ENCODE results near the gene GLOD5. TPM values are rescaled to one million over a fixed set of nuclear protein-coding genes. Genes with fewer than 3 reads are reported as not detected.

The GLOD5 gene
- total RNA-seq, 1 donor from 2014 or later: not detected

GRCh38 chrX:48786825-48787504 lies 25.4 kb downstream of the GLOD5 start:
- Histone ChIP-seq H4K20me1 (ENCODE audit: insufficient read depth, low read length) (no peaks in the 10 kb centered on the region), H3K4me2 (ENCODE audit: low read length) (no peak overlapping the region), H3K4me1 (ENCODE audit: insufficient read depth, low read length) (no peaks in the 10 kb centered on the region), H3K4me3 (ENCODE audit: insufficient read depth, low read depth, low read length) (no peak overlapping the region), H3K36me3 (ENCODE audit: insufficient read depth, low read length) (no peaks in the 10 kb centered on the region), H3K27me3 (ENCODE audit: insufficient read depth, low read length) (peaks cover 3% of the 10 kb centered on the region), H3K9me3 (ENCODE audit: insufficient read depth, low read depth, low read length) (no peaks in the 10 kb centered on the region), H3K27ac (ENCODE audit: low read depth, low read length) (no peak overlapping the region), H3K9ac (ENCODE audit: low read length) (no peak overlapping the region), H3K79me2 (ENCODE audit: insufficient read depth, low read length) (no peaks in the 10 kb centered on the region), H2AFZ (ENCODE audit: low read depth, low read length) (no peak overlapping the region)
- no peak for TF ChIP-seq CTCF (IDR thresholded peaks at IDR 0.05; ENCODE audit: insufficient read depth, low read depth, low read length)
- no peak for TF ChIP-seq EZH2 (IDR thresholded peaks at IDR 0.05; ENCODE audit: insufficient read depth, low read length)
- H3K4me3 Mint-ChIP-seq (ENCODE audit: unreplicated experiment): no peak overlapping the region
- FAIRE-seq (no peak), DNase-seq (ENCODE audit: low read depth) (no peak)
- no peaks in the 10 kb centered on the region for H3K4me1 Mint-ChIP-seq (ENCODE audit: low read depth, unreplicated experiment)
- peaks cover 25% of the 10 kb centered on the region for H3K27me3 Mint-ChIP-seq (ENCODE audit: low read depth, unreplicated experiment)
- no peaks in the 10 kb centered on the region for H3K9me3 Mint-ChIP-seq (ENCODE audit: unreplicated experiment)
- no peak overlapping the region for H3K27ac Mint-ChIP-seq (ENCODE audit: unreplicated experiment)
- H3K36me3 Mint-ChIP-seq (ENCODE audit: low read depth, unreplicated experiment): no peaks in the 10 kb centered on the region

DNA sequence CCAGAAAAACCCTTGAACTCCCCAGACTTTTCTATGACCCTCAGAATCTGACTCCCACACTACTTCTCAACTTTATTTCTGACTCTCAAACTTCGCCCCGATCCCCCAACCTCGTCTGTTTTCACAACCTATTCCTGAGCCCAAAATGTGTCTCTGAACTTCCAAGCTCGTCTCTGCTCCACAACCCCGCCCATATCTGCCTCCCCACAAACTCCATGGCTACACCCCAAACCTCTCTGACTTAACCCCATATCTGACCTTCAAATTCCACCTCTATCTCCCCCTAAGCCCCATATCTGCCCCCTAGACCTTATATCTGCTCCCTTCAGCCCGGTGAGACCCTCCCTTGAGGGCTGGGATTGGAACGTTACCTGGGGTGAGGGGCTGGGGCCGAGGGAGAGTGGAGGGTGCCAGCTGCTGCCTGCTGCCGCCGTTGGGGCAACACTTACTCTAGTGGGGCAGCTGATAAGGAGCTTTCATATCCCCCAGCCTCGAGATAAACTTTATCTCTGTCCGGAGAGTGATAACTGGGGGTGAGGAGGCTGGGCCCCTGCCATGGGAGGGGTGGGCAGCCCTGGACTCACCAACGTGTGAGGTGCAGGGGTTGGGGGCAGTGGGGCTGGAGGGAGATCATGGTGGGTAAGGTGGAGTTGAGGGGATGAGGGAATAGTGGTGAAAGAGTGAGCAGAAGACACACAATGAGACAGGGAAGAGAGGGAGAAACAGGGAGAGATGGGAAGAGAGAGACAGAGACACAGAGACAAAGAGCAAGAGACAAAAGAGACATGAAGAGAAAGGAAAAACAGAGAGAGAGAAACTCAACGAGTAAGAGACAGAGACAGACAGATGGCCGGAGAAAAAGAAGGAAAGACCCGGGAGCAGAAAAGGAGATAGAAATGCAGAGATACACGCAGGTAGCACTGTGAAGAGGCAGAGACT lies 26.2 kb downstream of the GLOD5 start:
- H3K36me3 Mint-ChIP-seq (ENCODE audit: low read depth, unreplicated experiment): no peaks in the 10 kb centered on the region
- TF ChIP-seq CTCF (IDR thresholded peaks at IDR 0.05; ENCODE audit: insufficient read depth, low read depth, low read length) (no peak), EZH2 (IDR thresholded peaks at IDR 0.05; ENCODE audit: insufficient read depth, low read length) (no peak)
- Histone ChIP-seq H3K27me3 (ENCODE audit: insufficient read depth, low read length) (peaks cover 3% of the 10 kb centered on the region), H3K4me3 (ENCODE audit: insufficient read depth, low read depth, low read length) (no peak overlapping the region), H3K27ac (ENCODE audit: low read depth, low read length) (no peak overlapping the region), H3K4me1 (ENCODE audit: insufficient read depth, low read length) (no peaks in the 10 kb centered on the region), H3K9me3 (ENCODE audit: insufficient read depth, low read depth, low read length) (no peaks in the 10 kb centered on the region), H3K9ac (ENCODE audit: low read length) (no peak overlapping the region), H3K36me3 (ENCODE audit: insufficient read depth, low read length) (no peaks in the 10 kb centered on the region), H3K79me2 (ENCODE audit: insufficient read depth, low read length) (no peaks in the 10 kb centered on the region), H2AFZ (ENCODE audit: low read depth, low read length) (no peak overlapping the region), H4K20me1 (ENCODE audit: insufficient read depth, low read length) (no peaks in the 10 kb centered on the region), H3K4me2 (ENCODE audit: low read length) (no peak overlapping the region)
- FAIRE-seq: no peak
- H3K4me1 Mint-ChIP-seq (ENCODE audit: low read depth, unreplicated experiment): no peaks in the 10 kb centered on the region
- no peak overlapping the region for H3K27ac Mint-ChIP-seq (ENCODE audit: unreplicated experiment)
- H3K9me3 Mint-ChIP-seq (ENCODE audit: unreplicated experiment): no peaks in the 10 kb centered on the region
- DNase-seq (ENCODE audit: low read depth): no peak
- no peak overlapping the region for H3K4me3 Mint-ChIP-seq (ENCODE audit: unreplicated experiment)
- H3K27me3 Mint-ChIP-seq (ENCODE audit: low read depth, unreplicated experiment): peaks cover 25% of the 10 kb centered on the region
